Keratinocyte (primary cell): Measurements from ENCODE around the gene CHST10. TPM values are rescaled to one million over a fixed set of nuclear protein-coding genes. Genes with fewer than 3 reads are reported as not detected.
A peak's percentile ranks its signal among the peaks of the same experiment; 100 is the strongest.

ENCODE experiments used
- DNase-seq: peaks from one replicate; pipeline ENCODE4 v3.0.0-alpha.2; 2011; ENCODE audit warnings: low read depth, missing footprints, low spot score
- FAIRE-seq: peaks from 2 replicates; lab custom pipeline; 2011; peaks lifted over from hg19 to GRCh38; lab: Jason Lieb, UNC
- H2AFZ ChIP-seq: 2 replicates; pipeline ENCODE4 v1.6.0; 2012; ENCODE audit warnings: low read length, control low read depth, inconsistent platforms; ENCODE audit not compliant: control insufficient read depth
- H3K27ac ChIP-seq: 2 replicates; pipeline ENCODE4 v1.5.1; 2011; ENCODE audit warnings: low read length; ENCODE audit not compliant: control insufficient read depth, insufficient read depth
- H3K27me3 ChIP-seq: 3 replicates; pipeline ENCODE4 v1.6.0; 2011; ENCODE audit warnings: low read length; ENCODE audit not compliant: control insufficient read depth, insufficient read depth; ENCODE audit errors: extremely low read depth
- H3K36me3 ChIP-seq, 2 experiments: 2 replicates in 1 of 2; 3 replicates in 1 of 2; pipeline ENCODE4 v1.5.1; 2011; ENCODE audit warnings: low read length in 2 of 2, mild to moderate bottlenecking in 1 of 2; ENCODE audit not compliant: control insufficient read depth in 2 of 2, insufficient read depth in 2 of 2; ENCODE audit errors: extremely low read depth in 1 of 2
- H3K4me1 ChIP-seq: 3 replicates; pipeline ENCODE4 v1.5.1; 2011; ENCODE audit warnings: low read length; ENCODE audit not compliant: control insufficient read depth, insufficient read depth; ENCODE audit errors: extremely low read depth
- H3K4me2 ChIP-seq: 3 replicates; pipeline ENCODE4 v1.6.0; 2011; ENCODE audit warnings: low read depth, low read length; ENCODE audit not compliant: control insufficient read depth, insufficient read depth; ENCODE audit errors: extremely low read depth
- H3K4me3 ChIP-seq, 3 experiments: fragments of 200-600 bp in 1 of 3; sonication (generic) in 1 of 3; 2 replicates in 2 of 3; 3 replicates in 1 of 3; pipeline ENCODE4 v1.5.1; 2011 to 2016; ENCODE audit warnings: low read length in 3 of 3, mild to moderate bottlenecking in 3 of 3, control low read depth in 2 of 3, inconsistent platforms in 1 of 3, low read depth in 1 of 3, mixed read lengths in 1 of 3, mixed run types in 1 of 3, moderate library complexity in 1 of 3; ENCODE audit not compliant: control insufficient read depth in 2 of 3, insufficient read depth in 2 of 3; ENCODE audit errors: extremely low read depth in 1 of 3
- H3K79me2 ChIP-seq: 2 replicates; pipeline ENCODE4 v1.6.0; 2012; ENCODE audit warnings: low read length; ENCODE audit not compliant: control insufficient read depth, insufficient read depth
- H3K9ac ChIP-seq: 3 replicates; pipeline ENCODE4 v1.6.0; 2011; ENCODE audit warnings: low read length; ENCODE audit not compliant: control insufficient read depth, insufficient read depth; ENCODE audit errors: extremely low read depth
- H3K9me1 ChIP-seq: 3 replicates; pipeline ENCODE4 v1.6.0; 2011; ENCODE audit warnings: low read length; ENCODE audit not compliant: control insufficient read depth, insufficient read depth; ENCODE audit errors: extremely low read depth
- H3K9me3 ChIP-seq: 2 replicates; pipeline ENCODE4 v1.5.1; 2012; ENCODE audit warnings: low read depth, low read length; ENCODE audit not compliant: control insufficient read depth
- H4K20me1 ChIP-seq: 3 replicates; pipeline ENCODE4 v1.6.0; 2011; ENCODE audit warnings: low read length; ENCODE audit not compliant: control insufficient read depth, insufficient read depth; ENCODE audit errors: extremely low read depth
- CTCF ChIP-seq, 3 experiments: IDR thresholded peaks in 1 of 3; conservative IDR thresholded peaks in 1 of 3; optimal IDR thresholded peaks in 1 of 3; 2 replicates in 2 of 3; 3 replicates in 1 of 3; pipeline versions ENCODE3 to v1.5.1; 2011; ENCODE audit warnings: low read length in 3 of 3, mild to moderate bottlenecking in 3 of 3, moderate library complexity in 2 of 3, control low read depth in 1 of 3, inconsistent platforms in 1 of 3; ENCODE audit not compliant: insufficient read depth in 2 of 3; ENCODE audit errors: extremely low read depth in 1 of 3
- EZH2 ChIP-seq: IDR thresholded peaks from one replicate; pipeline ENCODE4 v1.6.1; 2012; ENCODE audit warnings: inconsistent platforms, mild to moderate bottlenecking, low read length, moderate library complexity
- dilution Hi-C: fragments of 300-500 bp; cut with MboI; formaldehyde crosslinking; loops from one replicate; pipeline ENCODE4 v1.7.0; 2020; ENCODE audit warnings: low sequenced_read_pairs; ENCODE audit not compliant: extremely low pct_ligation_motif_present
- polyA plus RNA-seq, 5 experiments: library from polyadenylated mRNA; depleted of rRNA in 3 of 5; stranded (reverse) in 3 of 5; stranded (forward) in 1 of 5; unstranded in 1 of 5; fragments of >200 nt; gene quantifications; 1 replicate in 1 of 5; 2 replicates in 3 of 5; 3 replicates in 1 of 5; pipeline versions ENCODE4 v1.2.1 to v1.2.3, GENCODE V29; 2011 to 2012; ENCODE audit warnings: missing spikeins in 2 of 5, low read depth in 1 of 5, low replicate concordance in 1 of 5

The CHST10 gene
- polyA plus RNA-seq, 1 donor (not counting 4 experiments of a cell fraction or from before 2014, with no cell fraction given), result 1.6 TPM

DNA sequence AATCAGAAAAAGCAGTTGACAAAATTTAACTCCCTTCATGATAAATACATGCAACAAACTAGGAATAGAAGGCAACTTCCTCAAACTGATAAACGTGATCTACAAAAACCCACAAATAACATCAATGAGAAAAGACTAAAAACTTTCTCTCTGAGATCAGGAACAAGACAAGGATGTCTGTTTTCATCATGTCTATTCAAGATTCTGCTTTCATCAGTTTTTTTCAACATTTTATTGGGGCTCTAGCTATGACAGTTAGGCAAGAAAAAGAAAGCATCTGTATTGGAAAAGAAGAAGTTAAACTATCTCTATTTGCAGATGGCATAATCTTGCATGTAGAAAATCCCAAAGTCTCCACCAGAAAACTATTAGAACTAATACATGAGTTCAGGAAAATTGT, 12.3 kb upstream of the CHST10 start:
- TF ChIP-seq EZH2 (no peak), CTCF (optimal IDR thresholded peaks at IDR 0.05 in 1 of 3, IDR thresholded peaks at IDR 0.05 in 1 of 3, conservative IDR thresholded peaks at IDR 0.05 in 1 of 3; ENCODE audit: extremely low read depth in 1 of 3, insufficient read depth in 2 of 3, low read length in 3 of 3) (no peak)
- Histone ChIP-seq H3K9ac (no peak overlapping the region), H3K9me3 (no peaks in the 10 kb centered on the region), H3K27me3 (no peaks in the 10 kb centered on the region), H4K20me1 (no peaks in the 10 kb centered on the region), H3K4me2 (no peak overlapping the region), H3K79me2 (no peaks in the 10 kb centered on the region), H3K27ac (no peak overlapping the region), H3K4me1 (no peaks in the 10 kb centered on the region), H2AFZ (no peak overlapping the region), H3K36me3 (no peaks in the 10 kb centered on the region), H3K9me1 (no peaks in the 10 kb centered on the region), H3K4me3 (no peak overlapping the region)
- FAIRE-seq (no peak), DNase-seq (no peak)
- dilution Hi-C loops, result no loop called here

DNA sequence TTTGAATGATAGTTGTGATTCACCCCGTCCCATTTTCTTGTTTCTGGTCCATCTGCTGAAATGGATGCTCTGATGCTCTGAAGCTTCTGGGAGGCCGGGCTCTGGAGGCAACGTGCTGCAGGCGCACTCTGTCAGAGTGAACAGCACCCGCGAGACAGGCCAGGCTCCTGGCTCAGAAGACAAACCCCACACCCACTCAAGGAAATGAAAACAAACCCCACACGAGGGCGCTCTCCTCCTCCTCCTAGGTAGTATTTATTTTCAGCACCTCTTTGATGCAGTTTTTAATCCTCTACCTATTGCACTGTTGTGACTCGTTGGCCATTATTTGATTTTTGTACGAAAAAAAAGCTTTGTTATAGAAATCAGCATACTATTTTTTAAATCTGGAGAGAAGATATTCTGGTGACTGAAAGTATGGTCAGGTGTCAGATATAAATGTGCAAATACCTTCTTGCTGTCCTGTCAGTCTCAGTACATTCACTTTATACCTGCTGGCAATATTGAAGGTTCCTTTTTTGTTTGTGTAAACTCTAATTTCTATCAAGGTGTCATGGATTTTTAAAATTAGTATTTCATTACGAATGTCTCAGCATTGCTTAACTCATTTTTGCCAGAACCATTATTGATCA, 10.3 kb upstream of the CHST10 start:
- no peaks in the 10 kb centered on the region for H3K79me2 ChIP-seq
- no peak overlapping the region for H3K4me3 ChIP-seq
- no peak overlapping the region for H3K27ac ChIP-seq
- peak; percentile 29 to 57 (median 41) for TF ChIP-seq CTCF (optimal IDR thresholded peaks at IDR 0.05 in 1 of 3, IDR thresholded peaks at IDR 0.05 in 1 of 3, conservative IDR thresholded peaks at IDR 0.05 in 1 of 3; ENCODE audit: extremely low read depth in 1 of 3, insufficient read depth in 2 of 3, low read length in 3 of 3)
- no peak for TF ChIP-seq EZH2
- no peak overlapping the region for H2AFZ ChIP-seq
- H3K36me3 ChIP-seq, result no peaks in the 10 kb centered on the region
- no peak overlapping the region for H3K9ac ChIP-seq
- dilution Hi-C loops, result no loop called here
- no peaks in the 10 kb centered on the region for H3K27me3 ChIP-seq
- H4K20me1 ChIP-seq, result no peaks in the 10 kb centered on the region
- DNase-seq (no peak), FAIRE-seq (no peak)
- H3K4me1 ChIP-seq, result no peaks in the 10 kb centered on the region
- no peak overlapping the region for H3K4me2 ChIP-seq
- no peaks in the 10 kb centered on the region for H3K9me3 ChIP-seq
- H3K9me1 ChIP-seq, result no peaks in the 10 kb centered on the region
